H9 (cell line): ENCODE measurements around the gene IL1B. TPM values are rescaled to one million over a fixed set of nuclear protein-coding genes. Genes with fewer than 3 reads are reported as not detected.

Experiments
- DNase-seq: peaks from one replicate; pipeline ENCODE4 v3.0.0-alpha.2; 2017
- H2AFZ ChIP-seq: one replicate; pipeline ENCODE4 v1.6.1; 2013; ENCODE audit warnings: mild to moderate bottlenecking, low read length, control low read depth, moderate library complexity
- H2AK5ac ChIP-seq: 2 replicates; pipeline ENCODE4 v1.6.1; 2013; ENCODE audit warnings: low read length, control low read depth, mixed read lengths; ENCODE audit not compliant: insufficient read length
- H2BK120ac ChIP-seq: one replicate; pipeline ENCODE4 v1.6.1; 2013; ENCODE audit warnings: low read depth, mild to moderate bottlenecking, low read length, control low read depth, inconsistent platforms; ENCODE audit not compliant: poor library complexity, severe bottlenecking
- H2BK12ac ChIP-seq: 2 replicates; pipeline ENCODE4 v1.6.1; 2013; ENCODE audit warnings: low read length, control low read depth, mixed read lengths, low read depth; ENCODE audit not compliant: insufficient read length
- H2BK15ac ChIP-seq: 2 replicates; pipeline ENCODE4 v1.6.1; 2013; ENCODE audit warnings: low read depth, low read length, control low read depth
- H2BK20ac ChIP-seq: one replicate; pipeline ENCODE4 v1.6.1; 2013; ENCODE audit warnings: low read depth, mild to moderate bottlenecking, low read length, control low read depth, inconsistent platforms; ENCODE audit not compliant: poor library complexity, severe bottlenecking
- H2BK5ac ChIP-seq: 2 replicates; pipeline ENCODE4 v1.6.1; 2013; ENCODE audit warnings: low read length, control low read depth, mixed read lengths; ENCODE audit not compliant: insufficient read length
- H3K14ac ChIP-seq: 2 replicates; pipeline ENCODE4 v1.6.1; 2013; ENCODE audit warnings: low read length, control low read depth; ENCODE audit not compliant: insufficient read depth
- H3K18ac ChIP-seq: 2 replicates; pipeline ENCODE4 v1.6.1; 2013; ENCODE audit warnings: low read depth, mild to moderate bottlenecking, mixed read lengths, low read length, control low read depth; ENCODE audit not compliant: insufficient read length
- H3K23ac ChIP-seq: 2 replicates; pipeline ENCODE4 v1.6.1; 2013; ENCODE audit warnings: low read length, control low read depth, mixed read lengths, low read depth; ENCODE audit not compliant: insufficient read length
- H3K23me2 ChIP-seq: 2 replicates; pipeline ENCODE4 v1.6.1; 2013; ENCODE audit warnings: low read depth, mild to moderate bottlenecking, mixed read lengths, low read length, control low read depth; ENCODE audit not compliant: insufficient read length, poor library complexity, severe bottlenecking
- H3K27ac ChIP-seq: 2 replicates; pipeline ENCODE4 v1.5.1; 2013; ENCODE audit warnings: low read length, control low read depth, mixed read lengths, low read depth; ENCODE audit not compliant: insufficient read length
- H3K27me3 ChIP-seq: 2 replicates; pipeline ENCODE4 v1.6.1; 2013; ENCODE audit warnings: low read length, control low read depth, inconsistent platforms; ENCODE audit not compliant: insufficient read depth
- H3K4ac ChIP-seq: 2 replicates; pipeline ENCODE4 v1.6.1; 2013; ENCODE audit warnings: low read depth, mild to moderate bottlenecking, control low read depth, inconsistent platforms, low read length, moderate library complexity
- H3K4me1 ChIP-seq: 2 replicates; pipeline ENCODE4 v1.6.1; 2013; ENCODE audit warnings: low read length, control low read depth, inconsistent platforms; ENCODE audit not compliant: insufficient read depth
- H3K4me2 ChIP-seq: 2 replicates; pipeline ENCODE4 v1.6.1; 2013; ENCODE audit warnings: low read length, control low read depth, mixed read lengths; ENCODE audit not compliant: insufficient read length, insufficient read depth
- H3K56ac ChIP-seq: 2 replicates; pipeline ENCODE4 v1.6.1; 2013; ENCODE audit warnings: low read depth, mild to moderate bottlenecking, mixed read lengths, low read length, control low read depth; ENCODE audit not compliant: insufficient read length
- H3K79me1 ChIP-seq: 2 replicates; pipeline ENCODE4 v1.6.1; 2013; ENCODE audit warnings: low read depth, mild to moderate bottlenecking, moderate library complexity, low read length, control low read depth, inconsistent platforms; ENCODE audit not compliant: insufficient read depth, poor library complexity, severe bottlenecking
- H3K79me2 ChIP-seq: 2 replicates; pipeline ENCODE4 v1.6.1; 2013; ENCODE audit warnings: low read length, control low read depth, inconsistent platforms; ENCODE audit not compliant: insufficient read depth
- H3K9ac ChIP-seq: 2 replicates; pipeline ENCODE4 v1.6.1; 2013; ENCODE audit warnings: low read length, control low read depth, mixed read lengths; ENCODE audit not compliant: insufficient read length; ENCODE audit errors: extremely low read depth
- H3K9me3 ChIP-seq: one replicate; pipeline ENCODE4 v1.6.1; 2013; ENCODE audit warnings: low read depth, low read length, inconsistent platforms; ENCODE audit not compliant: control insufficient read depth
- H3T11ph ChIP-seq: one replicate; pipeline ENCODE4 v1.6.1; 2013; ENCODE audit warnings: mild to moderate bottlenecking, low read length, control low read depth, inconsistent platforms
- H4K20me1 ChIP-seq: one replicate; pipeline ENCODE4 v1.6.1; 2013; ENCODE audit not compliant: control insufficient read depth, insufficient read length, insufficient read depth
- H4K5ac ChIP-seq: 2 replicates; pipeline ENCODE4 v1.6.1; 2013; ENCODE audit warnings: low read depth, mild to moderate bottlenecking, mixed read lengths, low read length, control low read depth; ENCODE audit not compliant: insufficient read length
- H4K8ac ChIP-seq: replicated peaks from 2 replicates; pipeline ENCODE4 v1.6.1; 2013; ENCODE audit warnings: low read length, control low read depth, mixed read lengths, low read depth; ENCODE audit not compliant: insufficient read length
- H4K91ac ChIP-seq: 2 replicates; pipeline ENCODE4 v1.6.1; 2013; ENCODE audit warnings: low read depth, mild to moderate bottlenecking, moderate library complexity, mixed read lengths, low read length, control low read depth; ENCODE audit not compliant: insufficient read length
- H3K27ac Mint-ChIP-seq, 3 experiments: 2 replicates in 2 of 3; 3 replicates in 1 of 3; pipeline ENCODE4 v1.8.0; 2020 to 2021; ENCODE audit warnings: mixed read lengths in 3 of 3, mild to moderate bottlenecking in 1 of 3, moderate library complexity in 1 of 3
- H3K27me3 Mint-ChIP-seq: 2 replicates; pipeline ENCODE4 v1.8.0; 2021; ENCODE audit warnings: low read depth, mild to moderate bottlenecking, moderate library complexity, mixed read lengths
- H3K36me3 Mint-ChIP-seq, 3 experiments: 2 replicates in 2 of 3; 3 replicates in 1 of 3; pipeline ENCODE4 v1.8.0; 2020 to 2021; ENCODE audit warnings: low read depth in 3 of 3, mixed read lengths in 3 of 3; ENCODE audit not compliant: insufficient read depth in 1 of 3
- H3K4me1 Mint-ChIP-seq, 2 experiments: 2 replicates each; pipeline ENCODE4 v1.8.0; 2020; ENCODE audit warnings: mixed read lengths in 2 of 2
- H3K4me3 Mint-ChIP-seq, 2 experiments: 2 replicates in 1 of 2; 3 replicates in 1 of 2; pipeline ENCODE4 v1.8.0; 2020 to 2021; ENCODE audit warnings: mild to moderate bottlenecking in 2 of 2, mixed read lengths in 2 of 2, moderate library complexity in 1 of 2
- H3K9me3 Mint-ChIP-seq, 2 experiments: 2 replicates in 1 of 2; 3 replicates in 1 of 2; pipeline ENCODE4 v1.8.0; 2020; ENCODE audit warnings: mild to moderate bottlenecking in 2 of 2, mixed read lengths in 2 of 2, moderate library complexity in 1 of 2
- WGBS: extraction: QIAGEN DNeasy Blood & Tissue Kit; methylation state at CpG from one replicate; pipeline ENCODE4 v1.1.7; 2013; ENCODE audit warnings: missing lambda C conversion rate, low lambda C conversion rate, mixed read lengths; ENCODE audit not compliant: insufficient read length; ENCODE audit errors: extremely low coverage; 5-methylcytosine and 5-hydroxymethylcytosine counted together
- total RNA-seq: library from RNA; stranded (reverse); gene quantifications from 2 replicates; pipeline ENCODE4 v1.2.1, GENCODE V29; 2021
- TF ChIP-seq, protein P1 (sequence below): fragments of 200-600 bp; sonication (generic); conservative IDR thresholded peaks from 3 replicates; pipeline ENCODE4 v1.8.0; 2021; ENCODE audit warnings: antibody characterized with exemption, mild to moderate bottlenecking

The IL1B gene
- total RNA-seq, 1 experiment from 2014 or later, result not detected

GRCh38 chr2:112783187-112783714 is 53.3 kb downstream of the IL1B start:
- H2BK120ac ChIP-seq, result no peak overlapping the region
- DNase-seq, result no peak
- H2AK5ac ChIP-seq, result no peak overlapping the region
- no peak overlapping the region for H3K4ac ChIP-seq
- H2BK20ac ChIP-seq, result no peak overlapping the region
- H3K56ac ChIP-seq, result no peak overlapping the region
- H4K5ac ChIP-seq, result no peak overlapping the region
- H3K18ac ChIP-seq, result no peak overlapping the region
- H3K4me1 ChIP-seq, result peaks cover 7% of the 10 kb centered on the region
- H3K23ac ChIP-seq, result no peak overlapping the region
- Mint-ChIP-seq H3K36me3 (no peaks in the 10 kb centered on the region; a peak in 1 of 7 replicates), H3K4me3 (no peak overlapping the region; a peak in 1 of 5 replicates), H3K9me3 (no peaks in the 10 kb centered on the region), H3K4me1 (peaks cover 33 to 34% of the 10 kb centered on the region in 2 experiments), H3K27me3 (no peaks in the 10 kb centered on the region), H3K27ac (no peak overlapping the region)
- no CpG with 5 or more reads among the region's 3 CpGs for WGBS
- H3K79me2 ChIP-seq, result no peaks in the 10 kb centered on the region
- no peaks in the 10 kb centered on the region for H3K79me1 ChIP-seq
- no peak overlapping the region for H4K91ac ChIP-seq
- no peak overlapping the region for H3K27ac ChIP-seq
- H3K14ac ChIP-seq, result no peak overlapping the region
- H3T11ph ChIP-seq, result no peak overlapping the region
- H3K9me3 ChIP-seq, result no peaks in the 10 kb centered on the region
- no peak overlapping the region for H3K9ac ChIP-seq
- no peaks in the 10 kb centered on the region for H4K20me1 ChIP-seq
- no peak overlapping the region for H2BK5ac ChIP-seq
- no peak overlapping the region for H4K8ac ChIP-seq
- no peaks in the 10 kb centered on the region for H3K27me3 ChIP-seq
- H2BK15ac ChIP-seq, result no peak overlapping the region
- H3K4me2 ChIP-seq, result no peak overlapping the region
- TF ChIP-seq, protein P1, sequence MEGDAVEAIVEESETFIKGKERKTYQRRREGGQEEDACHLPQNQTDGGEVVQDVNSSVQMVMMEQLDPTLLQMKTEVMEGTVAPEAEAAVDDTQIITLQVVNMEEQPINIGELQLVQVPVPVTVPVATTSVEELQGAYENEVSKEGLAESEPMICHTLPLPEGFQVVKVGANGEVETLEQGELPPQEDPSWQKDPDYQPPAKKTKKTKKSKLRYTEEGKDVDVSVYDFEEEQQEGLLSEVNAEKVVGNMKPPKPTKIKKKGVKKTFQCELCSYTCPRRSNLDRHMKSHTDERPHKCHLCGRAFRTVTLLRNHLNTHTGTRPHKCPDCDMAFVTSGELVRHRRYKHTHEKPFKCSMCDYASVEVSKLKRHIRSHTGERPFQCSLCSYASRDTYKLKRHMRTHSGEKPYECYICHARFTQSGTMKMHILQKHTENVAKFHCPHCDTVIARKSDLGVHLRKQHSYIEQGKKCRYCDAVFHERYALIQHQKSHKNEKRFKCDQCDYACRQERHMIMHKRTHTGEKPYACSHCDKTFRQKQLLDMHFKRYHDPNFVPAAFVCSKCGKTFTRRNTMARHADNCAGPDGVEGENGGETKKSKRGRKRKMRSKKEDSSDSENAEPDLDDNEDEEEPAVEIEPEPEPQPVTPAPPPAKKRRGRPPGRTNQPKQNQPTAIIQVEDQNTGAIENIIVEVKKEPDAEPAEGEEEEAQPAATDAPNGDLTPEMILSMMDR, result no peak
- H2AFZ ChIP-seq, result no peak overlapping the region
- no peaks in the 10 kb centered on the region for H3K23me2 ChIP-seq
- H2BK12ac ChIP-seq, result no peak overlapping the region
